GM18517 (cell line): ENCODE data around the gene GALNT7.

Source experiments
- ATAC-seq: cut with Tn5 transposase; IDR thresholded peaks from one replicate; pipeline ENCODE4 v1.9.1; 2021; ENCODE audit warnings: mild to moderate bottlenecking, moderate library complexity; ENCODE audit not compliant: unreplicated experiment

The GALNT7 gene

DNA sequence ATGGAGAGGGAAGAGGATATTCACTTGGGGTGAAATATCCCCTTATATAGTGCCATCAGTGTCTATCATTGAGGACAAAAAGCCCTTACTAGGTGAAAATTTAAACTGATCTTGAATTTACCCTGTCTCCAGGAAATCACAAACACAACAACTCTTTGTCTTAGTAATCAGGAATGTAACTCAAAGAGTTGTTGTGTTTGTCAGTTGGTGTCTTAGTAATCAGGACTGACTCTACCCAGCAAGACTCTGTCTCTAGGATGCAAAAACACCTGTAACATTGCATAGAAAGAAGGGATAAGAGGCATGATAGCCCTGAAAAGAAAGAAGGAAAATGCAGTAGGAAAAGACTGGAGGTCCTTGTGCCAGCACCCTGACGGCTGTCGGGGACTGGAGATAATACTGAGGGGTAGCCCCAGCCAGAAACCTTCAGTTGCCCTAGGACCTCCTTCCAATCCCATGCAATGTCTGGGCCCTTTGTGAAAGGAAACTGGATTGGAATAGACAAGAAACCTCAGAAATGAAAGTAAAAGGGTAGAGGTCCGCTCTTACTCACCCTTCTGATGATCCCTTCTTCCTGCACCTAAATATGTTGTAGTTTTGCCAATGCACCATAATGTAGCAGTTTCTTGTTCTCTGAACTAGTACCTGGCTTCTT is 120.2 kb downstream of the GALNT7 start:
- ATAC-seq: peak; percentile 44

DNA sequence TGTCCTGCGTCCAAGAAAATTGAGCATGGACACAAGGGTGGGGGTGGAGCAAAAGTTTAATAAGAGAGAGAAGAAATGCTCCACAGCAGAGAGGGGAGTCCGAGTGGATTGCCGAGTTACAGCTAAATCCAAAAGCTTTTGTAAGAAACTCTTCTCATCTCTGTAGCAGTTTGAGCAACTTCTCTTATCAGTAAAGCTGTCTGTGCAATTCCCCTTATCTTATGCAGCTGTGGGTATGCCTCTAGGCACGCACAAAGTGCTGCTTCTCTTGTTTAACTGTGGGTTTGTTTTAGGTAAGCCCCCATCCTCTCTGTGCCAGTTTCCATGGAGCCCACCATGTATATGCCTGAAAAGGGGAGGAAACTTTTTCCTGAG is 120.7 kb downstream of the GALNT7 start:
- ATAC-seq: no peak

DNA sequence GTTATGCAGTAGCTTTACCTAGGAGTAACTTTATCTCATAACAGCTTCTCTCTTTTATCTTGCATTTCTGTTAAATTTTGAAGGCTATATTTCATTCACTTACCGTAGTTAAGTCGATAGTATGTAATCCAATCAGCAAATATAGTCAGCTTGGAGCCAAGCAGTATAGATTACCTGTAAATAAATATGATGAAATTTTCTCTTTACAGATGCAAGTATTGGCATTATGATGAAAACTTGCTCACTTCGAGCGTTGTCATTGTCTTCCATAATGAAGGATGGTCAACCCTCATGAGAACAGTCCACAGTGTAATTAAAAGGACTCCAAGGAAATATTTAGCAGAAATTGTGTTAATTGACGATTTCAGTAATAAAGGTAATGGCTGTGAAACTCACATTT is 123.3 kb downstream of the GALNT7 start:
- ATAC-seq: no peak

DNA sequence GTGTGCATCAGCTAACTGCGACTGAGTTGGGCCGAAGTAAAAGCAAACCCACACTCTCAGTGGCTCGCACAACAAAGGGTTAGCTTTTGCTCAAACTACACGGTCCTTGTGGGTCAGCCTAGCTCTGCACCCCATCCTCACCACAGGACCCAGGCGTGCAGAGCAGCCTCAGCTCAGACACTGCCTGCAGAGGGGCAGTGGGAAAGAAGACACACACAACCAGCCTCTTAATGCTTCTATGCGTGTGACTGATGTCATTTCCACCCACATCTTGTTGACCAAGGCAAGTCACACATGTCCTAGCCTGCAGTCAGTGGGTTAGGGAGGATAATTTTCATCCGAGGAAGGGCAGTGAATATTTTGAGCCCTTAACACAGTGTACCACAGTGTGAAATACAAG is 125.1 kb downstream of the GALNT7 start:
- ATAC-seq: no peak

DNA sequence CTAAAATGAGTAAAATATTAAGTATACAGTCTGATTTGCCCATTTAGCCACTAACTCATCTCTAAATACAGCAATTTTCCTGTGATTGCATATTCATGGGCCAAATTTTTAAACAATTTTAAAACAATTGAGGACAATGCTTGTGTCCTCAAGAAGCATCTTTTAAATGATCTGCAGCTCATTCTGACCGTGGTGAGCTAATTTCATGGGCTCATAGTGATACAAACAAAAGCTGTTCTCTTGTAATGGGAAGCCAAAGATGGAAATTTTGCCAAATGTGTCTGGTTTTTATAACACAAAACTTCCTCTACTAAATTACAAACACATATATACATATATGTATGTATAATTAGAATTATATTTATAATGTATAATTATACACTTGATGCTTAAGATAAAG is 125.8 kb downstream of the GALNT7 start:
- ATAC-seq: no peak

DNA sequence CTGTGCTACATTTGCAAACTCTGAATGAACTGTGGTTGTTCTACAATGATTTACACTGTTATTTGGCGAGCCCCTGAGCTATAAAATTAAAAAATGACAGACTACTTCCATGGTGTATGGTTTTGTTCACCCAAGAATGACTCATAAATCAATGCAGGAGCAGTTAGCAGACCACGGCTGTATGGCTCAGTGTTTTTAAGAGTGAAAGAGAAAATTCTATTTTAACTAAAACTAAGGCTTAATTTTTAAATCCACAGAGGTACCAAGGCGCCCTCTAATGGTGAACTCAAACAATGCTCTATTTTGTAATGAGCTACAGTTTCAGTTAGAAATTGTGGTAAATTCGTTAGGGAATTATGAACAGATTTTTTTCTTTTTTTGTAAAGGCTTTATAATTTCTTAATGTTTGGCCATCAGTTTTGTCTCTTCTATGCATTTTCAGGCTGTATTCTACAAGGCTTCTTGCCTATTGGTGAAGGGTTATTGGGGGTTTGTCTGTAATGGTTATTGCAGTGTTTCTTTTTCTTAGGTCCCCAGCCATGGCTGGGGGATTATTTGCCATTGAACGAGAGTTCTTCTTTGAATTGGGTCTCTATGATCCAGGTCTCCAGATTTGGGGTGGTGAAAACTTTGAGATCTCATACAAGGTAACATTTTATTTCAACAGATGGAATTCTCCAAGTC is 133.0 kb downstream of the GALNT7 start:
- peak; percentile 60 for ATAC-seq

DNA sequence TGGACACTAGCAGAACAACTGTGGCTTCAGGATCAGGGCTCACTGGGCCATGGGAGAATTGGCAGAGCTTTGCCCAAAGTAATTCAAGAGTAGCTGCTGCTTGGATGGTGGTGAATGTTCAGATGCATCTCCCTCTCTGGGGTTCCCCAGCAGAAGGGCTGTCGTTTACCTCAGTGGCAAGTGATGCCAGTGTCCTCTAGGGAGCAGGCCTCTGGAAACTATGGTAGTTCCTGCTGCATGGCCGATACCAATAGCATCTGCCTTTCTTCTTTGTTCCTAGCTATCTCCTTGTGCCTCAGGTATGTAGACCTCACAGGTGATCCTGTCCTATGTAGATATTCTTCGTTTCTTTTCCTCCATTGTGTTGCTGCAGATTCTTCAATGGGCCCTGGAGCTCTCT is 139.2 kb downstream of the GALNT7 start:
- ATAC-seq: no peak

DNA sequence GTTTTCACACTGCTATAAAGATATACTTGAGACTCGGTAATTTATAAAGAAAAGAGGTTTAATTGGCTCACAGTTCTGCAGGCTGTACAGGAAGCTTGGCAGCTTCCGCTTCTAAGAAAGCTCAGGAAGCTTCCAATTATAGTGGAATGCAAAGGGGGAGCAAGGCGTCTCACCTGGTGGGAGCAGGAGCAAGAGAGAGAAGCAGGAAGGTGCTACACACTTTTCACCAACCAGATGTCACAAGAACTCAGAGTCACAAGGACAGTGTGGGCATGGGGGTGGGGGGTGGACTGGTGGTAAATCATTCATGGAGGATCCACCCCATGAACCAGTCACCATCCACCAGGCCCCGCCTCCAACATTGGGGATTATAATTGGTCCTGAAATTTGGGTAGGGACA is 142.8 kb downstream of the GALNT7 start:
- no peak for ATAC-seq

DNA sequence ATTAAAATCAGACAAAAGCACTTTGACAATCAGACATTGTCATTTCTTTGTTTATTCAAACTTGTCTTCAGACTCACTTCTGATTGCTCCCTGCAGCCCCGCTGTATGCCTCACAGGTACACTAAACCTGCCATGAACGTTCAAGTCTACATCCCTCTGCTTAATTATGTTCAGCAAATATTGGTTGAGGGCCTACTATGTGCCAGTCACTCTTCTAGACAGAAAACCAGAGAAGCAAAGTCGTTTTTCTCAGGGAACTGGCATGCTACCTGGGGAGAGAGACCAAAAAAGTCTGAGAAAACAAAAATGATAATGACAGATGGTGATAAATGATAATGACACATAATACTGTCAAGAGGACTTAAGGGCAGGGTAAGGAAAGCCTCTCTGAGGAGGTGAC is 146.1 kb downstream of the GALNT7 start:
- ATAC-seq: no peak

DNA sequence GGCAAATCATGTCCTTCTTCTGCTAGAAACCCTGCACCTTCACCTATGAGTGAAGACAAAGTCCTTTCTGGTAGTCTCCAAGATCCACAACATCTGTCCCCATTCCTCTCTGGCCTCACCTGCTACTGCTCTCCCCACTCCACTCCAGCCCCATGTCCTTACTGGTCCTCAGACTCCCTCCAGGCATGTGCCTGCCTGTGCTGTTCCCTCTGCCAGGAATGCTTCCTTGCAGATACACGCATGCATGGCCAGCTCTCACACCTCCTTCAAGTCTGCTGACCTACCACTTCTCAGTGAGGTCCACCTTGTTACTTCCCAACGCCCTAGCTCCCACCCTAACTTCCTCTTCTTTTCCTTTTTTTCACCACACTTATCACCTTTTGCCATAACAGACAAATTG is 147.4 kb downstream of the GALNT7 start:
- ATAC-seq: no peak

DNA sequence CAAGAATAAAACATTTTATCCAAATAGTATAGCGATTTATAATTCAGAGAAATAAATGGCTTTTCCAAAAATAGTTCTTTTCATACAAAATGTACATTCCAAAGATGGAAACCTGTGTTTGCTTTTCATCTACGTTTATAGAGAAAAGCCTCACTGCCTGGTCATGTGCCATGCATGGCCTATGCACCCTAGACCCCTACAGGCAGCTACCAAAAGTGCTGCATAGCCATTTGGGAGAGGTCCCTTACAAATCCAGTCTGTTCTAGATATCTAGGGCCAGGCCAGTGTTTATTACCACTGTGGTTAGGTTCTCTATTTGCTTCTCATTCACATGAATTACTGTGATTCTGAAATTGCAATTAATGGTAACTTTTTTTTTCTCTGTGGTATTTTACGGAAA is 148.4 kb downstream of the GALNT7 start:
- ATAC-seq: no peak

DNA sequence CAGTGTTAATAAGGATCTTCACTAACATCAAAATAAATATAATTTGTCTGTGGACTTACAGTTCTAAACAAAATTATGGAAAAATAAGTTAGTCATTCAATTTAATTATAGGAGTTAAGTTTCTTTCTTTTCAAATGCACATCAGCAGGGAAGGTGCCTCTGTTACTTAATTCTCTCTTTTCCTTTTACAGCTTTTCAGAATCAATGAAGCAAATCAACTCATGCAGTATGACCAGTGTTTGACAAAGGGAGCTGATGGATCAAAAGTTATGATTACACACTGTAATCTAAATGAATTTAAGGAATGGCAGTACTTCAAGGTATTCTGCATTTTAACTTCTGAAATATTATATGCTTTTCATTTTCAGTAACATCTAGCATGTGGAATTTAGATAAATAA is 149.6 kb downstream of the GALNT7 start:
- ATAC-seq: no peak

DNA sequence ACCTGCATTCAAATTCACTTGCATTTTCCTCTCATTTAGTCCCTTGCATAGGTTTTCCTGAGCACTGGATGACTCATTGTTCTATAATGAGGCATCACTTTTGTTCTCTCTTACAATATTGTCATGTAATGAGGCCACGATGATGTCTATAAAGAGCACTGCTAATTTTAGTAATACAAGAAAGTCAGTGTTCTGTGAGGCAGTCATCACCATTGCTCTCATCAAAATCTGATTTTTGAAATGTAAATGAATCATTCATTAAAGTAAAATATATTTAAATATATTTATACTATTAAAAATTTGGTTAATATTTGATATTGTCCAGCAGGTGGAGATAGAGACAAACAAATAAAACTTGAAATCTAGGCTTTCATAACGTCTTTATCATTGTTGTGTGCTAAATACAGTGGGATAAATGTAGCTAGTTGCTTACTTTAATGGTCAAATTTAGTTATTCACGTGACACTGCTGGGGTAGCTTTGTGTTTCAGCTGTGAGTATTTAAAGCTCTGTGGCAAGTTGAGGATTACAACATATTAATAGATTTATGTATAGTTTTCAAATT is 150.1 kb downstream of the GALNT7 start:
- ATAC-seq: no peak

DNA sequence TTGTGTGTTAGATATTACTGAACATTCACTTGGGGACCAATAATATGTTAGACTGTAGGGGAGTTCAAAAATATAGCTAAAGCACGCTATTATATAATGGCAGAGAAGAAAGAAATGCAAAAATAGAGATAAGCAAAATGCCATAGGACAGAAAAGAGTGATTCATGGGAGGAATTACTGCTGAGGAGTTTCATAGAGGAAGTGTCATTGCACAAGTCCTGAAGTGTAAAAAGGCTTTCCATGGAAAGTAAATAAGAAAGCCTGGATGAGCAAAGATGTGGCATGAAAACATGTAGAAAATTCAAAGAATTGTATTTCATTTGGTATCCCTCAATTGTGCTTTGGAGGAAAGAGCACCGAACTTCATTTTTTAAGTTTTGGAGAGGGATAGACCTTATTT is 151.1 kb downstream of the GALNT7 start:
- no peak for ATAC-seq

DNA sequence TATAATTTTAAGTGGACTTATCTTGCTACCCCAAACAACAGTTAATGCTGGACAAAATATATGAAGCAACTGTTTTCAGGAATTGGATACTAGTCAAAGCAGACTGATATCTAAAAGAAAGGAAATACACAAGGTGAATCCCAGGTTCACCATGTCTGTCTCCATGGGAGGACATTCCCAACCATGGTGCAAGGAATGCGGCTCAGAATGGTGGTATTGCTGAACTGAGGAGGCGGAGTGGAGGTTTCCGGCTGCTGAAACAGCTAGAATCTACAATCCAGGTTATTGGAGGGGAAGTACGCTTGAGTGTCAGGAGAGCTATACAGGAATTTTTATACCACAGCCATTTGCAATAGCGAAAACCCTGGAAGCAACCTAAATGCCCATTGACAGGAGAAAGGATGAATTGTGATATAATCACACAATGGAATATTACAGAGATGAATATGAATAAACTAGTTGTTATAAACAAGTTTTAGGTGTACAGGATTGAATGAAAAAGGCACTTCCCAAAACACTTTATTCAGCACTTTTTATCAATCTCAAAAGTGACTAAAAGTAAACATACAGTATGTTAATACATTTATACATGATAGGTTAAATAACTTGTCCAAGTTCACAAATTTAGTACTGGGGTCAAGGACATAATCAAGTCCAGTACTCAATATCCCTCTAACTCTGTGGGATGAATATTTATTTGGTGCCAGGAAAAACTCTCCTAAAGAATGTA is 156.6 kb downstream of the GALNT7 start:
- ATAC-seq: no peak

DNA sequence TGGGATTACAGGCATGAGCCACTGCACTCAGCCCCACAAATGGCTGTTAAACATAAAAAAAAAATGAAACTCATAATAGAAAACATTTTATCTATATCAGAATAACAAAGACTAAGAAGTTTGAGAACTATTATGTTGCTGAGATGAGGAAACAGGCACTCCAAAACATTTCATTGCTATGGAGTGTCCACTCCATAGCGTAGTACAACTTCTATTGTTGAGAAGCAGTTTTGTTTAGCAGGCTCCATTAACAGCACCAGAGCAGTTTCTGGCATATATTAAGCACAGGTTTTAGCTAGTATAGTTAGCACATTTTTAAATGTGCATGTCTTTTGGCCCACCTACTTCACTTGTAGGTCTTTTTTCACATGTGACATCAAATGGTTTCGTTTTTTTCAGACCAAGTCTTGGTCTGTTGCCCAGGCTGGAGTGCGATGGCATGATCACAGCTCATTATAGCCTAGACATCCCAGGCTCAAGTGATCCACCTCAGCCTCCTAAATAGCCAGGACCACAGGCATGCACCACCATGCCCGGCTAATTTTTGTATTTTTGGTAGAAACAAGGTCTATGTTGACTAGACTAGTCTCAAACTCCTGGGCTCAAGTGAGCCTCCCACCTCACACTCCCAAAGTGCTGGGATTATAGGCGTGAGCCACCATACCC is 159.8 kb downstream of the GALNT7 start:
- no peak for ATAC-seq

DNA sequence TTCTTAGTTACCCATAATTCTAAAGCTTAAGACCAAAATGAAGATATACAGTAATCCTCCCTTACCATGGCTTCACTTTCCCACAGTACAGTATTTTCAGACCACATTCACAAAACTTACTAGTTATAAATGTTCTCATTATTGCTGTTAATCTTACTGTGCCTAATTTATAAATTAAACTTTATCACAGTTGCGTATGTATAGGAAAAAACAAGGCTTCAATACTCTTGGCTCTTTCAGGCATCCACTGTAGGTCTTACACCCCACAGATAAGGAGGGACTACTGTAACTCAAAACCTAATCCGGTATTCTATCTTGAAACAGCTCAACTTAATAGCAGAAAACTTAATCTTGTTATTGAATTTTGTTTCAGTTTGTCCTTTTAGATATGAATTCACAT is 162.0 kb downstream of the GALNT7 start:
- ATAC-seq: no peak

DNA sequence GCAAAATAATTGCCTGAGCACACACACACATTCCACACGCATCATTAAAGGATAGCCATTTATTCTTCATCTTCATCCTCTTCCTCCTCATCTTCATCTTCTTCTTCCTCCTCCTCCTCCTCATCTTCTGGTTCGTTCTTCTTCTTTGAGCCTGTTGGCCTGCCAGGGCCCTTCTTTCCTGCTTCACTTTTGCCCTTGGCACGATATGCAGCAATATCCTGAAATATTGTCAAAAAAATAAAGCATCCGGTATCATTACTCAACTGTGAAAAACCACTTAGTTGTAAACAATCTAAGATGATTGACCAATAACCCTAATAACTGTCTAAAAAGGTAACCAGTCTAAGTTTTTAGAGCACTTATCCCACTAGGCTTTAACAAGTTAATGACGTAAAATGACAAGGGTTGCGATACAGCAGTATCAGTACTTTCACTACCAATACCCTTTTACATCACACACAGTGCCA is 163.4 kb downstream of the GALNT7 start:
- no peak for ATAC-seq

DNA sequence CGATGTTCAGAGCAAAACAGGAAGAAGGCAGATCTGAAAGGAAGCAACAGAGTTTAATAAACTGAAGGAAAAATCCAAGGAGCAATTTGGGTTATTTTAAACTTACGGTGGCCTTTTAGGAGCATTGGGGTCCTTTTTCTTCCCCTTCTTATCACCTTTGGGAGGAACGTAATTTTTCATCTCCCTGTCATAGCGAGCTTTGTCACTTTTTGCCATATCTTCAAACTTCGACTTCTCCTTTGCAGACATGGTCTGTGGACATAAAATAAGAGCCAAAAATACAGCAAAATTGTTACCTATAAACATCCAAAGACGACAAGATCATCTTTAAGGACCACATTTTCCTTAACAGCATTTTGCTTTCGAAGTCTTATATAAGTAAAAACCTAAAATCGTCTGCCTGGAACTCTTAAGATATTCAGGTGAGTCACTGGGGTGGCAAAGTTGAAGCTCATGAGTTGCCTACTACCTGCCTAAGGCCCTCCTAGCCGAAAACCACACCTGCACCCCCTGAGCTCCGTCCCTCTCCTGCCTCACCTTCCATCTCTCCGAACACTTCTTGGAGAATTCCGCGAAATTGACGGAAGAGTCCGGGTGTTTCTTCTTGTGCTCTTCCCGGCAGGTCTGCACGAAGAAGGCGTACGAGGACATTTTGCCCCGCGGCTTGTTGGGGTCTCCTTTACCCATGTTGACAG is 164.5 kb downstream of the GALNT7 start:
- no peak for ATAC-seq

DNA sequence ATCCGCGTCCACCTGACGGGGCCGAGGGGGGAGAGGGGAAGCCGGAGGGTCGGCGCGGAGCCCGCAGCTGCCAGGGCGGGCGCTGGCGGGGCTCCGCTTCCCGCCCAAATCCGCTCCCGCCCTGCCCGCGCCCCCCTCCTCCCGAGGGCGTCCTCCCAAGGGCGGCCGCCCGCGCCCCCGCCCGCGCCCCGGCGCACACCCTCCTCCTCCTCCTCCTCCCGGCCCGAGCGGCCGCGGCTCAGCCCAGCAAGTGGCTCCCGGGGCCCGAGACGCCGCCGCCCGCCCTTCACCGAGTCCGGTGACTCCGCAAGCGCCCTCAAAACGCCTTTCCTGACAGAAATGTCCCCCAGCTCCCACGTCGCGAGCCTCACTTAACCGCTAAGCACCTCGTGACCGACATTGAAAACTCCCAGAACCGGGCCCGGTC is 165.1 kb downstream of the GALNT7 start:
- ATAC-seq: no peak
